Hepatocyte (in vitro differentiated cells): ENCODE data around the gene SHE. TPM values are rescaled to one million over a fixed set of nuclear protein-coding genes. Genes with fewer than 3 reads are reported as not detected.

Experiments used
- DNase-seq: peaks from one replicate; pipeline ENCODE4 v3.0.0-alpha.2; 2016; ENCODE audit warnings: low spot score
- H2AFZ ChIP-seq: fragments of 200-600 bp; sonication (generic); 2 replicates; pipeline ENCODE4 v1.6.0; 2016; ENCODE audit warnings: antibody characterized with exemption, mild to moderate bottlenecking
- H3K27ac ChIP-seq: fragments of 200-600 bp; sonication (generic); 2 replicates; pipeline ENCODE4 v1.5.1; 2016; ENCODE audit warnings: mild to moderate bottlenecking
- H3K27me3 ChIP-seq: fragments of 200-600 bp; sonication (generic); 2 replicates; pipeline ENCODE4 v1.6.1; 2016
- H3K36me3 ChIP-seq: fragments of 200-600 bp; sonication (generic); replicated peaks from 2 replicates; pipeline ENCODE4 v1.5.1; 2016; ENCODE audit warnings: low read depth; ENCODE audit not compliant: insufficient read depth
- H3K4me1 ChIP-seq: fragments of 200-600 bp; sonication (generic); 2 replicates; pipeline ENCODE4 v1.5.1; 2016; ENCODE audit warnings: mild to moderate bottlenecking, moderate library complexity; ENCODE audit not compliant: insufficient read depth
- H3K4me2 ChIP-seq: fragments of 200-600 bp; sonication (generic); 2 replicates; pipeline ENCODE4 v1.6.0; 2016
- H3K4me3 ChIP-seq: fragments of 200-600 bp; sonication (generic); 2 replicates; pipeline ENCODE4 v1.5.1; 2016; ENCODE audit warnings: mild to moderate bottlenecking
- H3K79me2 ChIP-seq: fragments of 200-600 bp; sonication (generic); 2 replicates; pipeline ENCODE4 v1.6.0; 2017; ENCODE audit warnings: mild to moderate bottlenecking
- H3K9me2 ChIP-seq: fragments of 200-600 bp; sonication (generic); replicated peaks from 2 replicates; pipeline ENCODE4 v1.6.0; 2017; ENCODE audit warnings: mild to moderate bottlenecking; ENCODE audit not compliant: insufficient read depth
- H3K9me3 ChIP-seq: fragments of 200-600 bp; sonication (generic); 2 replicates; pipeline ENCODE4 v1.5.1; 2016; ENCODE audit warnings: low read depth, mild to moderate bottlenecking
- H4K20me1 ChIP-seq: fragments of 200-600 bp; sonication (generic); 2 replicates; pipeline ENCODE4 v1.6.0; 2016; ENCODE audit warnings: mild to moderate bottlenecking; ENCODE audit not compliant: insufficient read depth, poor library complexity, severe bottlenecking
- CTCF ChIP-seq: fragments of 200-600 bp; sonication (generic); IDR thresholded peaks from 2 replicates; pipeline ENCODE4 v1.5.1; 2016; ENCODE audit warnings: antibody characterized with exemption, mild to moderate bottlenecking; ENCODE audit not compliant: poor library complexity
- EZH2 ChIP-seq: fragments of 200-600 bp; sonication (generic); IDR thresholded peaks from 2 replicates; pipeline ENCODE4 v1.6.1; 2016; ENCODE audit warnings: antibody characterized with exemption, mild to moderate bottlenecking, borderline replicate concordance
- EZH2phosphoT487 ChIP-seq: fragments of 200-600 bp; sonication (generic); IDR thresholded peaks from one replicate; pipeline ENCODE4 v1.6.1; 2018; ENCODE audit warnings: antibody characterized with exemption, mild to moderate bottlenecking, low read depth, moderate library complexity; ENCODE audit not compliant: unreplicated experiment, severe bottlenecking
- WGBS: methylation state at CpG from one replicate; pipeline ENCODE4 v1.1.6; 2016; ENCODE audit warnings: low lambda C conversion rate; ENCODE audit errors: missing lambda C conversion rate; 5-methylcytosine and 5-hydroxymethylcytosine counted together
- polyA plus RNA-seq: library from polyadenylated mRNA; unstranded; fragments of >200 nt; fragmentation: Nextera tagmentation; extraction: Ambion mirVana; gene quantifications from 2 replicates; pipeline ENCODE4 v1.2.1, GENCODE V29; 2016
- total RNA-seq: library from RNA; depleted of rRNA; stranded (reverse); fragments of >200 nt; gene quantifications from 2 replicates; pipeline ENCODE4 v1.2.3, GENCODE V29; 2014

Gene SHE
- total and polyA plus RNA-seq, 2 experiments from 2014 or later, result 0.60 TPM; not detected in 1

- H3K79me2 ChIP-seq, result no peaks in the 10 kb centered on the region
- peaks cover 6% of the 10 kb centered on the region for H3K4me1 ChIP-seq
- H3K9me2 ChIP-seq, result no peaks in the 10 kb centered on the region
- DNase-seq, result no peak
- no peaks in the 10 kb centered on the region for H3K36me3 ChIP-seq
- TF ChIP-seq CTCF, result no peak
- no peak for TF ChIP-seq EZH2
- no peak for TF ChIP-seq EZH2phosphoT487
- WGBS, result 61% methylated on average over 11 of the region's 11 CpGs
- H3K27ac ChIP-seq, result peak overlapping the region; percentile 30
- H3K4me3 ChIP-seq, result no peak overlapping the region
- no peak overlapping the region for H2AFZ ChIP-seq
- no peaks in the 10 kb centered on the region for H3K9me3 ChIP-seq
- no peaks in the 10 kb centered on the region for H3K27me3 ChIP-seq
- H4K20me1 ChIP-seq, result peaks cover 3% of the 10 kb centered on the region
- no peak overlapping the region for H3K4me2 ChIP-seq
Observed at GRCh38 chr1:154547105-154547732, 45.0 kb upstream of the SHE start.

- Histone ChIP-seq H4K20me1 (peaks cover 3% of the 10 kb centered on the region), H3K27me3 (no peaks in the 10 kb centered on the region), H3K4me2 (no peak overlapping the region), H2AFZ (no peak overlapping the region), H3K9me2 (no peaks in the 10 kb centered on the region), H3K27ac (peak overlapping the region; percentile 30), H3K79me2 (no peaks in the 10 kb centered on the region), H3K36me3 (no peaks in the 10 kb centered on the region), H3K4me1 (peaks cover 6% of the 10 kb centered on the region), H3K4me3 (no peak overlapping the region), H3K9me3 (no peaks in the 10 kb centered on the region)
- WGBS, result 76% methylated on average over 13 of the region's 13 CpGs
- DNase-seq, result peak; percentile 82
- peak; percentile 69 for TF ChIP-seq CTCF
- TF ChIP-seq EZH2phosphoT487, result no peak
- TF ChIP-seq EZH2, result no peak
Observed at GRCh38 chr1:154546264-154547063, 44.3 kb upstream of the SHE start.

- DNase-seq, result no peak
- H3K4me2 ChIP-seq, result no peak overlapping the region
- H2AFZ ChIP-seq, result no peak overlapping the region
- peaks cover 9% of the 10 kb centered on the region for H3K27me3 ChIP-seq
- no peaks in the 10 kb centered on the region for H3K4me1 ChIP-seq
- no peaks in the 10 kb centered on the region for H3K9me2 ChIP-seq
- H3K27ac ChIP-seq, result no peak overlapping the region
- no peak for TF ChIP-seq EZH2
- TF ChIP-seq CTCF, result no peak
- TF ChIP-seq EZH2phosphoT487, result no peak
- no peaks in the 10 kb centered on the region for H3K9me3 ChIP-seq
- 42% methylated on average over 5 of the region's 6 CpGs for WGBS
- H3K36me3 ChIP-seq, result no peaks in the 10 kb centered on the region
- no peak overlapping the region for H3K4me3 ChIP-seq
- no peaks in the 10 kb centered on the region for H3K79me2 ChIP-seq
- no peaks in the 10 kb centered on the region for H4K20me1 ChIP-seq
Observed at GRCh38 chr1:154541231-154541630, 39.0 kb upstream of the SHE start.
